Measurements from ENCODE around the gene NUDT8.
"Not testable (repeated sequence)": the region's sequence is repeated elsewhere in the genome, so short reads cannot be mapped to it uniquely, and the experiment has no call there.

NUDT8 gene

DNA sequence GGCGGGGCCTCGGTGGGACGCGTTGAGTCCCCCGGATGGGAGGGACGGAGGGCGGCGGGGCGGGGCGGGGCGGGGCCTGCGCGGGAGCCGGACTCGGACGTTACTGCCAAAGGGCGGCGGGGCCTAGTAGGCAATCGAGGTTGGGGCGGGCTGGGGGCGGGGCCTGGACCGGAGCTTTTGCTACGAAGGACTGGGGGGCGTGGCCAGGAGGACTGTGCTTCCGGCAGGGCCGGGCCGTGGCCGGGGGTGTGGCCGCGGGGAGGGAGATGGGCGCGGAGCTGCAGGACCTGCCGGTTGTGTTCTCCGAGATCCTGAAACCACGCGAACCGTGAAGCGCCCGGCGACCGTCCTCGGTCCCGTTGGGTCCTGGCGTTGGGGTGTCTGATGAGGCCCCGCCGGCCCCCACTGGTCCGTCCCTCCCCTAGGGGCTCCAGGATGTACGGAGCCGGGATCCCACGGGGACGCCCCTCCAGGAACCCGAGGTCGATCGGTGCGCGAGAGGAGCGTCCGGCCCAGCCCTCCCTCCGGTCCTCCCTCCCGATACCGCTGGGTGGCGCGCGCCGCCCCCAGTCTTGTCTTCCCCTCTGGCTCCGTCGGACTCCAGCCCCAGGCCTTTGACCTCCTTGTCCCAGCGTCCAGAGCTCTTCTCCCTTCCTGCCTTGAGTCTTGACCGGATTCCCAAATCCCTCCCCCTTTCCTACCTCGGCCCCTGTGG, 648 bp upstream of the NUDT8 start:
- TF ChIP-seq, protein P1, sequence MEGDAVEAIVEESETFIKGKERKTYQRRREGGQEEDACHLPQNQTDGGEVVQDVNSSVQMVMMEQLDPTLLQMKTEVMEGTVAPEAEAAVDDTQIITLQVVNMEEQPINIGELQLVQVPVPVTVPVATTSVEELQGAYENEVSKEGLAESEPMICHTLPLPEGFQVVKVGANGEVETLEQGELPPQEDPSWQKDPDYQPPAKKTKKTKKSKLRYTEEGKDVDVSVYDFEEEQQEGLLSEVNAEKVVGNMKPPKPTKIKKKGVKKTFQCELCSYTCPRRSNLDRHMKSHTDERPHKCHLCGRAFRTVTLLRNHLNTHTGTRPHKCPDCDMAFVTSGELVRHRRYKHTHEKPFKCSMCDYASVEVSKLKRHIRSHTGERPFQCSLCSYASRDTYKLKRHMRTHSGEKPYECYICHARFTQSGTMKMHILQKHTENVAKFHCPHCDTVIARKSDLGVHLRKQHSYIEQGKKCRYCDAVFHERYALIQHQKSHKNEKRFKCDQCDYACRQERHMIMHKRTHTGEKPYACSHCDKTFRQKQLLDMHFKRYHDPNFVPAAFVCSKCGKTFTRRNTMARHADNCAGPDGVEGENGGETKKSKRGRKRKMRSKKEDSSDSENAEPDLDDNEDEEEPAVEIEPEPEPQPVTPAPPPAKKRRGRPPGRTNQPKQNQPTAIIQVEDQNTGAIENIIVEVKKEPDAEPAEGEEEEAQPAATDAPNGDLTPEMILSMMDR (IDR thresholded peaks at IDR 0.05; ENCODE audit: insufficient read depth, low read depth, low read length, missing control alignments) = peak; percentile 61
- DNase-seq (ENCODE audit: low read depth) = peak; percentile 98
- H3K4me3 ChIP-seq (ENCODE audit: low read length) = peak overlapping the region; percentile 57

DNA sequence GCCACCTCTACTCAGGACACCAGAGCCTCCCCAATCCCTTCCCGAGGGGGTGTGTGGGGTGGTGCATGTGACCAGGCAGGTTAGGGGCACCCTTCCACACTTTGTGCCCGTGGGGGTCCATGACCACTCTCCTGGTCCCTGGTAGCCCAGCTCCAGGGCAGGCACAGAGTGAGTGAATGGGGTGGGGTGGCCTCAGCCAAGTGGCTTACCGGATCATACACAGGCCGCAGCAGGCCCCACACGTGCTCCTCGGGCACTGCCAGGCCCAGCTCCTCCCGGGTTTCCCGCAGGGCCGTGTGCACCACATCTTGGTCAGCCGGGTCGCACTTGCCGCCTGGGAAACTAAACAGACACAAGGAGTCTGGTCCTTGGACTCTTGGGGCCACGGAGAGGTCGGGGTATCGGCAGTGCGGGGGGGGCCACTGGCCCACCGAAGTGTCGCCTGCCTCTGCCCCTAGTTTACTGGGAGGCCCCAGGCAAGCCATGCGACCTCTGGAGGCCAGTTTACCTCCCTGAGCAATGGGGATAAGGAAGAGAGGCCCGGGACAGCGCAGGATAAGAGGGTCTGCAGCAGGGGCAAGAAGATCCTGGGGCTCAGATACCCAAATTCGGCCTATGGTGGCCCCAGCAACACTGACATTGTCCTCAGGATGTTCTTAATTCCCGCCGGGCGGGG, 889 bp downstream of the NUDT8 start:
- TF ChIP-seq, protein P1 (IDR thresholded peaks at IDR 0.05; ENCODE audit: insufficient read depth, low read depth, low read length, missing control alignments) = no peak
- no peak for DNase-seq (ENCODE audit: low read depth)
- H3K4me3 ChIP-seq (ENCODE audit: low read length) = no peak overlapping the region

DNA sequence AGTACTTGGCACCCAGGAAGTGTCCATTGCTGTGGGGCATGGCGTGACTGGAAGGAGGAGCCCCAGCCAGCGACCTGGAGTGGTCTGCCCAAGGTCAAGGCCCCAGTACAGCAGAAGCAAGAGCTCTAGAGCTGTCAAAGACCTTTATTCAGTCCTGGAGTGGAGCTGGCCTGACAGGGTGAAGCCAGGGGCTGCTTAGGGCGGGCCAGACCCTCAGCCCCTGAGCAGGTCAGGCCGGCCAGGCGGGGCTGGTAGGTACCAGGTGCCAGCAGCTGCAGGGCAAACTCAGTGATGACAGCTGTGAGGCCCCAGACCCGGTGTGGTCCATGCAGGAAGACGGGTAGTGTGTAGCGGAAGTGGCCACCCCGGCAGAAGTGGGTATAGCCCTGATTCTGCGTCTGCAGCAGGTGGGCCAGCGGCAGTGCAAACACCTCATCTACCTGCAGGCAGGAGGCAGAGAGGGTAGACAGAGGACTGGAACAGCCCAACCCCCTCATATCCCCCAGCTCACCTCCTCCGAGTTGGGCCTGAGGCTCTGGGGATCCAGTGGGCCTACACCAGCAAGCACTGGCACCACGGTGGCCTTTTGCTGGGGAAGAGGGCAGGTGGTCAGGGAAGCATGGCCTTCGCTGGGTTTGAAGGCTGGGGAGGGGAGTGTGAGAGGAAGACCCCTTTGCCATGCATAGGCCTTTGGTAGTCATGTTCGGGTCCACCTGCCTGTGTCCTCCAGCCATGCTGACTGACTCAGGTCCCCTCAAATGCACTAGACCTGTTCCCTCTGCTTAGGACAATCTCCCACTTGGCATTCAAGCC, 1.7 kb downstream of the NUDT8 start:
- H3K4me3 ChIP-seq (ENCODE audit: low read length) = no peak overlapping the region
- TF ChIP-seq, protein P1 (IDR thresholded peaks at IDR 0.05; ENCODE audit: insufficient read depth, low read depth, low read length, missing control alignments) = no peak
- DNase-seq (ENCODE audit: low read depth) = no peak

DNA sequence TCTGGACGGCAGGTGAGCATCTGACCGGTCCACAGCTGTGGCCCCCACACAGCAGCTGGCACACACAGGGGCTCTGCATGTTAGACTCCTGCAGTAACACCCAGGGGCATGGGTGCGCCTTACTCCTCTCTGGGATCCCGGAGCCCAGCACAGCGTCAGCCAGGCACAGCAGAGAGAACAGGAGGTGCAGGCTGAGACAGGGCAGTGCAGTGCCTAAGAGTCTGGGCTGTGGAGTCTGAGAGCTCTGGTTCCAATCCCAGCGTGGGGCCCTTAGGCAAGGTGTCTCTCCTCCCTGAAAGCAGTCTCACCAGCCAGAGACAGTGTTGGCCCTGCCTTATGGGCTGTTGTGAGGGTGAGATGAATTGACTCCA, 2.3 kb downstream of the NUDT8 start:
- no peak overlapping the region for H3K4me3 ChIP-seq (ENCODE audit: low read length)
- DNase-seq (ENCODE audit: low read depth) = no peak
- TF ChIP-seq, protein P1 (IDR thresholded peaks at IDR 0.05; ENCODE audit: insufficient read depth, low read depth, low read length, missing control alignments) = no peak

- no peak overlapping the region for H3K4me3 ChIP-seq (ENCODE audit: low read length)
- no peak for DNase-seq (ENCODE audit: low read depth)
- TF ChIP-seq, protein P1 (IDR thresholded peaks at IDR 0.05; ENCODE audit: insufficient read depth, low read depth, low read length, missing control alignments) = no peak
These were observed 2.8 kb downstream of the NUDT8 start for GRCh38 chr11:67626970-67627369.

DNA sequence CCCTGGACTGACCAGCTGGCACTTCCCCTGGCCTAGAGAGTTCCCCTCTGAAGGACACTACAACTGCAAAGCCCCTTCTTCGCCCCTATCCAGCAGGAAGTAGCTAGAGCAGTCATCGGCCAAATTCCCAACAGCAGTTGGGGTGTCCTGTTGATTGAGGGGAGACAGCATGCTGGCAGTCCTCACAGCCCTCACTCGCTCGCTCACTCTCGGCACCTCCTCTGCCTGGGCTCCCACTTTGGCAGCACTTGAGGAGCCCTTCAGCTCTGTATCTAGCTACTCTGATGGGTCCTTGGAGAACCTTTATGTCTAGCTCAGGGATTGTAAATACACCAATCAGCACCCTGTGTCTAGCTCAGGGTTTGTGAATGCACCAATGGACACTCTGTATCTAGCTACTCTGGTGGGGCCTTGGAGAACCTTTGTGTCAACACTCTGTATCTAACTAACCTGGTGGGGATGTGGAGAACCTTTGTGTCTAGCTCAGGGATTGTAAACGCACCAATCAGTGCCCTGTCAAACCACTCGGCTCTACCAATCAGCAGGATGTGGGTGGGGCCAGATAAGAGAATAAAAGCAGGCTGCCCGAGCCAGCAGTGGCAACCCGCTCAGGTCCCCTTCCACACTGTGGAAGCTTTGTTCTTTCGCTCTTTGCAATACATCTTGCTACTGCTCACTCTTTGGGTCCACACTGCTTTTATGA, 3.5 kb downstream of the NUDT8 start:
- not testable (repeated sequence) for DNase-seq (ENCODE audit: low read depth); H3K4me3 ChIP-seq (ENCODE audit: low read length)

GRCh38 chr11:67623795-67624194, 5.9 kb downstream of the NUDT8 start:
- not testable (repeated sequence) for DNase-seq (ENCODE audit: low read depth); H3K4me3 ChIP-seq (ENCODE audit: low read length)

DNA sequence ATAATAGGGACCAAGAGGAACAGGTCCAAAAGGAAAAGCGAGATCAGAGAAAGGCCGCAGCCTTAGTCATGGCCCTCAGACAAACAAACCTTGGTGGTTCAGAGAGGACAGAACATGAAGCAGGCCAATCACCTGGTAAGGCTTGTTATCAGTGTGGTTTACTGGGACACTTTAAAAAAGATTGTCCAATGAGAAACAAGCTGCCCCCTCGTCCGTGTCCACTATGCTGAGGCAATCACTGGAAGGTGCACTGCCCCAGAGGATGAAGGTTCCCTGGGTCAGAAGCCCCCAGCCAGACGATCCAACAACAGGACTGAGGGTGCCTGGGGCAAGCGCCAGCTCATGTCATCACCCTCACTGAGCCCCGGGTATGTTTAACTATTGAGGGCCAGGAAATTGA, 6.8 kb downstream of the NUDT8 start:
- not testable (repeated sequence) for DNase-seq (ENCODE audit: low read depth); H3K4me3 ChIP-seq (ENCODE audit: low read length)

DNA sequence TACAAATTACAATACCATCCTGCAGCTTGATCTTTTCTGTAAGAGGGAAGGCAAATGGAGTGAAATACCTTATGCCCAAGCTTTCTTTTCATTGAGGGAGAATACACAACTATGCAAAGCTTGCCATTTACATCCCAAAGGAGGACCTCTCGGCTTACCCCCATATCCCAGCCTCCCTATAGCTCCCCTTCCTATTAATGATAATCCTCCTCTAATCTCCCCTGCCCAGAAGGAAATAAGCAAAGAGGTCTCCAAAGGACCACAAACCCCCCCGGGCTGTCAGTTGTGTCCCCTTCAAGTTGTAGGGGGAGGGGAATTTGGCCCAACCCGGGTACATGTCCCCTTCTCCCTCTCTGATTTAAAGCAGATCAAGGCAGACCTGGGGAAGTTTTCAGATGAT, 7.8 kb downstream of the NUDT8 start:
- not testable (repeated sequence) for DNase-seq (ENCODE audit: low read depth); H3K4me3 ChIP-seq (ENCODE audit: low read length)

- not testable (repeated sequence) for DNase-seq (ENCODE audit: low read depth); H3K4me3 ChIP-seq (ENCODE audit: low read length)
These were observed 9.1 kb downstream of the NUDT8 start for GRCh38 chr11:67620621-67621020.

GRCh38 chr11:67619683-67620618, 9.8 kb downstream of the NUDT8 start:
- not testable (repeated sequence) for DNase-seq (ENCODE audit: low read depth); H3K4me3 ChIP-seq (ENCODE audit: low read length)

Data from epithelial cell of esophagus (primary cell).